Ovary (tissue), 9 donors: Measurements from ENCODE around the gene NEU4. TPM values are rescaled to one million over a fixed set of nuclear protein-coding genes. Genes with fewer than 3 reads are reported as not detected.
"Not testable (repeated sequence)": the region's sequence is repeated elsewhere in the genome, so short reads cannot be mapped to it uniquely, and the experiment has no call there.

Experiments
- DNase-seq, 5 donors: peaks; one replicate each; pipeline ENCODE4 v3.0.0-alpha.2; 2019 to 2020
- H3K27ac ChIP-seq, 2 donors: fragments of 200-600 bp; one replicate each; pipeline versions ENCODE4 v1.5.1 to v1.8.0; 2019 to 2022
- H3K27me3 ChIP-seq: fragments of 200-600 bp; one replicate; pipeline ENCODE4 v1.8.0; 2022
- H3K36me3 ChIP-seq: fragments of 200-600 bp; sonication (generic); one replicate; pipeline ENCODE4 v1.5.1; 2019
- H3K4me1 ChIP-seq: one replicate; pipeline ENCODE4 v1.8.1; 2013; ENCODE audit warnings: mild to moderate bottlenecking, moderate library complexity; ENCODE audit not compliant: insufficient read depth
- H3K4me3 ChIP-seq: fragments of 200-600 bp; sonication (generic); one replicate; pipeline ENCODE4 v1.5.1; 2017
- H3K9me3 ChIP-seq, 2 donors: fragments of 200-600 bp in 1 of 2; sonication (generic) in 1 of 2; one replicate each; pipeline versions ENCODE4 v1.5.1 to v1.8.1; 2013 to 2019; ENCODE audit warnings: mild to moderate bottlenecking in 1 of 2, moderate library complexity in 1 of 2
- CTCF ChIP-seq, 3 donors: fragments of 450-650 bp in 2 of 3; fragments of 200-600 bp in 1 of 3; IDR thresholded peaks; one replicate each; pipeline versions ENCODE4 v1.5.1 to v1.8.0; 2016 to 2022; ENCODE audit warnings: antibody characterized with exemption in 3 of 3, mild to moderate bottlenecking in 1 of 3
- EP300 ChIP-seq: sonication (generic); formaldehyde crosslinking; IDR thresholded peaks from one replicate; pipeline ENCODE4 v1.6.1; 2017; ENCODE audit warnings: antibody characterized with exemption
- POLR2A ChIP-seq: fragments of 450-650 bp; IDR thresholded peaks from one replicate; pipeline ENCODE4 v1.6.1; 2017; ENCODE audit warnings: antibody characterized with exemption, mild to moderate bottlenecking, moderate library complexity
- WGBS, 3 donors: extraction: QIAGEN DNeasy Blood & Tissue Kit in 1 of 3; methylation state at CpG; one replicate each; pipeline versions ENCODE4 v1.1.5 to v1.1.7; 2013 to 2017; 5-methylcytosine and 5-hydroxymethylcytosine counted together
- intact Hi-C, 4 donors: fragments of 100-400 bp; cut with DNase I; formaldehyde crosslinking; loops; one replicate each; pipeline versions ENCODE4 v1.11.0 to v1.15.1; 2022 to 2023
- polyA plus RNA-seq, 2 donors: library from polyadenylated mRNA; stranded (reverse); fragments of 200-250 nt in 1 of 2; fragments of 350-450 nt in 1 of 2; fragmentation: Illumina TruSeq in 1 of 2; extraction: RNeasy Lipid Tissue Mini Kit (QIAGEN cat#74804) in 1 of 2; gene quantifications; one replicate each; pipeline ENCODE4 v1.2.3, GENCODE V29; 2013 to 2014
- total RNA-seq, 7 donors: library from RNA; depleted of rRNA in 2 of 7; stranded (reverse); fragments of >200 nt in 2 of 7; fragmentation: NEBNext Ultra II Directional in 3 of 7; extraction: Animal tissue kit (Norgen Biotek cat#: 25700) in 3 of 7; gene quantifications; one replicate each; pipeline versions ENCODE4 v1.1.0 to v1.2.4, GENCODE V29; 2016 to 2023
- donor health status: DM: no; HTN: no; CAD: no; lungs with moderate emphysema.
- donor health status: DM: no; HTN: no; CAD: no.
- donor health status: Bipolar disorder and iron deficiency.
- donor health status: DM: yes; HTN: yes; CAD: no.
- donor health status: DM: no; HTN: no; CAD: no.
- donor health status: DM: yes; HTN: yes; CAD: no.

NEU4 gene
- total and polyA plus RNA-seq, 9 donors = 0.23 to 7.2 (median 0.84) TPM; not detected in 2

GRCh38 chr2:241827394-241827793 is 18.4 kb downstream of the NEU4 start:
- Histone ChIP-seq H3K27ac (no peak overlapping the region), H3K9me3 (no peaks in the 10 kb centered on the region), H3K36me3 (no peaks in the 10 kb centered on the region), H3K4me1 (no peaks in the 10 kb centered on the region), H3K27me3 (no peaks in the 10 kb centered on the region), H3K4me3 (no peak overlapping the region)
- intact Hi-C loops = no loop called here
- no peak for TF ChIP-seq CTCF (IDR thresholded peaks at IDR 0.05)
- TF ChIP-seq EP300 = no peak
- TF ChIP-seq POLR2A = no peak
- 78 to 85% (median 83%) methylated on average over 2 of the region's 2 CpGs for WGBS, 3 donors
- no peak for DNase-seq

- Histone ChIP-seq H3K27me3 (no peaks in the 10 kb centered on the region), H3K4me1 (no peaks in the 10 kb centered on the region), H3K9me3 (no peaks in the 10 kb centered on the region), H3K36me3 (no peaks in the 10 kb centered on the region), H3K27ac (no peak overlapping the region), H3K4me3 (no peak overlapping the region)
- DNase-seq = no peak
- TF ChIP-seq CTCF (IDR thresholded peaks at IDR 0.05) (no peak), EP300 (no peak), POLR2A (no peak)
- intact Hi-C loops = no loop called here
- 29 to 34% (median 31%) methylated on average over 13 of the region's 13 CpGs for WGBS, 3 donors
Observed at GRCh38 chr2:241833101-241833663, 24.2 kb downstream of the NEU4 start.

DNA sequence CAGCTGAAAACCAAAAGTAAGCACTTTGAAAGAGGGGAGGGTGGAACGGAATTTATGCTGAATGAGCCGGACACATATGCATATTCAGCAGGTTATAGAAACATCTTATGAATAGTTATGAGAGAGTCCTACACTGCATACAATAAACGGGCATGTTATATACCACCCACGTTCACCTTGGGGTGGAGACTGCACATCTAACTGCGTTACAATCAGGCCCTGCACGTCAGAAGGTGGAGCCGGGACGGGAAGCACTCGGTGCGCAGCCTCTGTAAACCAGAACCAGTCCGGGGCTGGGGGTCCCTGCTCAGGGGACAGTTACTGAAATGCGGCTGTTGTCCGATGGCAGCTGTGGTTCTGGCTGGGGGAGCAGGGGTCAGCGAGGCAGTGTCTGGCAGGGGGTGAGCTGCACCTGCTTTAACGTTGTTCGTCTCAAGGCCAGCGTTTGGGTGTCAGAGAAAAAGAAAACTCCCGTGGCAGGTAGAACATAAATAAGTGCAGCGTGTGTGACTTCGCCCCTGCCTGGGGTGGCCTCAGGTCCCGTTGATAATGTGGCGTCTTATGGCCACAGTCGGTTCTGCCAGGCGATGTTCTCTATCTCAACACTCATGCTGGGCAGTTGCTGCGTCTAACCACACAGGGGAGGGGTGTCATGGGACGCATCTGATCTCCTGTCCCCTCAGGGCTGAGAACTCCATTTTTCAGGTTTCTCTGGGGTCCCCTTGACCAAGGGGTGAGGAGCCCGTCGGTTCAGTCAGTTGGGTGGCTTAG is 24.9 kb downstream of the NEU4 start:
- H3K27me3 ChIP-seq, H3K4me3 ChIP-seq, H3K9me3 ChIP-seq, intact Hi-C loops, H3K27ac ChIP-seq, H3K4me1 ChIP-seq, H3K36me3 ChIP-seq, DNase-seq: not testable (repeated sequence)
- 69 to 84% (median 75%) methylated on average over 27 to 28 of the region's 28 CpGs for WGBS, 3 donors

GRCh38 chr2:241834527-241835210 is 25.7 kb downstream of the NEU4 start:
- Histone ChIP-seq H3K27ac (no peak overlapping the region), H3K4me3 (no peak overlapping the region), H3K36me3 (no peaks in the 10 kb centered on the region), H3K9me3 (no peaks in the 10 kb centered on the region), H3K27me3 (no peaks in the 10 kb centered on the region), H3K4me1 (no peaks in the 10 kb centered on the region)
- 78 to 83% (median 83%) methylated on average over 10 of the region's 10 CpGs for WGBS, 3 donors
- TF ChIP-seq POLR2A = no peak
- TF ChIP-seq EP300 = no peak
- TF ChIP-seq CTCF (IDR thresholded peaks at IDR 0.05) = no peak
- intact Hi-C loops = no loop called here
- DNase-seq = no peak

DNA sequence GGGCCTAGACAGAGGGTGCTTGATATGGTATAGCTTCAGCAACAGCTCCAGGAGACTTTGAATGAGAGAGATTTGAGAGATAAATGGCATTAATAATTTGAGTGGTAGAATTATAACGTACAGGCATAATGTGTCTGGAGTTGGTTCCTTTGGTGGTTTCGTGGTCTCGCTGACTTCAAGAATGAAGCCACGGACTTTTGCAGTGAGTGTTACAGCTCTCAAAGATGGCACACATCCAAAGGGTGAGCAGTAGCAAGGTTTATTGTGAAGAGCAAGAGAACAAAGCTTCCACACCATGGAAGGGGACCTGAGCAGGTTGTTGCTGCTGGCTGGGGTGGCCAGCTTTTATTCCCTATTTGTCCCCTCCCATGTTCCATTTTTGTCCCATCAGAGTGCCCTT is 26.6 kb downstream of the NEU4 start:
- Histone ChIP-seq H3K4me3 (no peak overlapping the region), H3K4me1 (no peaks in the 10 kb centered on the region), H3K27ac (no peak overlapping the region), H3K36me3 (no peaks in the 10 kb centered on the region), H3K27me3 (no peaks in the 10 kb centered on the region), H3K9me3 (no peaks in the 10 kb centered on the region)
- no peak for TF ChIP-seq EP300
- TF ChIP-seq POLR2A = no peak
- TF ChIP-seq CTCF (IDR thresholded peaks at IDR 0.05) = no peak
- WGBS, 3 donors = 69 to 87% (median 71%) methylated on average over 4 of the region's 4 CpGs
- DNase-seq = no peak
- intact Hi-C loops = no loop called here
